Fibroblast of skin of scalp (primary cell): ENCODE data around the gene PDIA2.
"Not testable (repeated sequence)": the region's sequence is repeated elsewhere in the genome, so short reads cannot be mapped to it uniquely, and the experiment has no call there.

Experiments
- DNase-seq: peaks from one replicate; pipeline ENCODE4 v3.0.0-alpha.2; 2013

Gene PDIA2

GRCh38 chr16:333406-334094 lies 50.6 kb downstream of the PDIA2 start:
- no peak for DNase-seq

GRCh38 chr16:334164-334832 lies 51.3 kb downstream of the PDIA2 start:
- DNase-seq: not testable (repeated sequence)

- DNase-seq: not testable (repeated sequence)
These were observed 52.1 kb downstream of the PDIA2 start for GRCh38 chr16:334861-335632.

- DNase-seq: no peak
These were observed 53.3 kb downstream of the PDIA2 start for GRCh38 chr16:336269-336668.
